ENCODE results near the gene NCKAP5. TPM values are rescaled to one million over a fixed set of nuclear protein-coding genes. Genes with fewer than 3 reads are reported as not detected.

Gene NCKAP5
- total RNA-seq, 1 donor from 2014 or later, result 0.46 TPM

DNA sequence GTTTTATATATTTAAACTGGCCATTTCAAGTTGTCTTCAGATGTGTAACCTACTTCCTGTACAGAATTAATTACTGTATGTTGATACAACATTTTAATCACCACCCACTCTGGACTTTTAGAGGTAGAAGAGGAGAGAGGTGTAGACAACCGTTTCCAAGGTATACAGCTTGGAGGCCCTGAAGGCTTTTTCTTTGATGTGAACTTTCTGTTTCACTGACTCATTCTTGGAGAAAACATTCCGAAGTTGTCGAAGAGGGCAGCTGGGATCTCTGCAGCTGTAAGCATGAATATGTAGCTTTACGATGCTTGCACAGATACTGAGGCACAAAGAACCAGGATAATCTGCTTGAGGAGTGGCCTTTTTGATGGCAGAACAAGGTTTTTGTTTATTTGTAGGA is 137.0 kb downstream of the NCKAP5 start:
- DNase-seq (ENCODE audit: extremely low spot score, unreplicated experiment), result no peak
- H3K27ac Mint-ChIP-seq (ENCODE audit: unreplicated experiment), result no peak overlapping the region
- H3K4me1 Mint-ChIP-seq (ENCODE audit: unreplicated experiment), result peaks cover 16% of the 10 kb centered on the region
- H3K4me3 Mint-ChIP-seq (ENCODE audit: unreplicated experiment), result no peak overlapping the region
- TF ChIP-seq CTCF (IDR thresholded peaks at IDR 0.05), result no peak
- H3K27me3 Mint-ChIP-seq (ENCODE audit: unreplicated experiment), result no peaks in the 10 kb centered on the region
- H3K9me3 Mint-ChIP-seq (ENCODE audit: unreplicated experiment), result no peaks in the 10 kb centered on the region
- H3K36me3 Mint-ChIP-seq (ENCODE audit: unreplicated experiment), result no peaks in the 10 kb centered on the region

DNA sequence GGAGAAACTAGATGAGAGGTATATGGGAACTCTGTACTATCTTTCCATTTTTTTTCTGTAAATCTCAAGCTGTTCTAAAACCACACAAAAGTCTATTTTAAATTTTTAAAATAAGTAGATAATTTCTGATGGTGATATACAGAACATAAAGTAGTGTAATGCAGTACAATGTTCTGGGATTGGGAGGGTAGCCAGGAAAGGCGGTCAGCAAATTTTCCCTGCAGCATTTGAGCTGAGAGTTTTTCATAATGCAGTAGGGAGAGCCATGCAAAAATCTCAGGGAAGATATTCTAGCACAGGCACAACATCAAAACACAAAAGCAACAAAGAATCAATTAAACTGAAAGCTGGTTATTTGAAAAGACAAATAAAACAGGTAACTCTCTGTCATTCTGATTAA is 141.5 kb downstream of the NCKAP5 start:
- no peak for TF ChIP-seq CTCF (IDR thresholded peaks at IDR 0.05)
- peaks cover 4% of the 10 kb centered on the region for H3K4me1 Mint-ChIP-seq (ENCODE audit: unreplicated experiment)
- peaks cover 9% of the 10 kb centered on the region for H3K27me3 Mint-ChIP-seq (ENCODE audit: unreplicated experiment)
- no peak overlapping the region for H3K27ac Mint-ChIP-seq (ENCODE audit: unreplicated experiment)
- H3K4me3 Mint-ChIP-seq (ENCODE audit: unreplicated experiment), result no peak overlapping the region
- H3K36me3 Mint-ChIP-seq (ENCODE audit: unreplicated experiment), result no peaks in the 10 kb centered on the region
- H3K9me3 Mint-ChIP-seq (ENCODE audit: unreplicated experiment), result no peaks in the 10 kb centered on the region
- DNase-seq (ENCODE audit: extremely low spot score, unreplicated experiment), result no peak

- H3K4me1 Mint-ChIP-seq (ENCODE audit: unreplicated experiment), result no peaks in the 10 kb centered on the region
- peaks cover 9% of the 10 kb centered on the region for H3K27me3 Mint-ChIP-seq (ENCODE audit: unreplicated experiment)
- no peaks in the 10 kb centered on the region for H3K36me3 Mint-ChIP-seq (ENCODE audit: unreplicated experiment)
- H3K9me3 Mint-ChIP-seq (ENCODE audit: unreplicated experiment), result no peaks in the 10 kb centered on the region
- H3K4me3 Mint-ChIP-seq (ENCODE audit: unreplicated experiment), result no peak overlapping the region
- no peak overlapping the region for H3K27ac Mint-ChIP-seq (ENCODE audit: unreplicated experiment)
- TF ChIP-seq CTCF (IDR thresholded peaks at IDR 0.05), result no peak
- no peak for DNase-seq (ENCODE audit: extremely low spot score, unreplicated experiment)
Measured at GRCh38 chr2:133425612-133426011, 142.7 kb downstream of the NCKAP5 start.

DNA sequence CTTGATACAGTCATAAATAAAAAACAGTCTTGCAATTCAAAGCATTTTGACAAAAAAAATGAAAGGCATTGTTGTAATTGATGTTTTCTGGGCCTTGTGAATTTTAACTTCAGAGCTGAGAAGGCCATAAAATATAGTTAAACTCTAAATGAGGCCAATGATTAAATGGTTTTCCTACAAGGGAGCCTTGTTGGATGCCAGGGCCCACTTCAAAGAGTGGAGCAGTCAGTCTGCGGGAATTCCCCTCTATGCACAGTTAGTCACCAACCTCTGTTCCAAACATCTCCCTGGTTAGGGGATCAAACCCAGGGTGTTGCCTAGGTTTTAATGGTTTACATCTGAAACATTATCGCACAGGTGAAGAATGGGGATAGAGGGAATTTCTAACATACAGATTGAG is 143.4 kb downstream of the NCKAP5 start:
- DNase-seq (ENCODE audit: extremely low spot score, unreplicated experiment), result no peak
- H3K4me1 Mint-ChIP-seq (ENCODE audit: unreplicated experiment), result no peaks in the 10 kb centered on the region

DNA sequence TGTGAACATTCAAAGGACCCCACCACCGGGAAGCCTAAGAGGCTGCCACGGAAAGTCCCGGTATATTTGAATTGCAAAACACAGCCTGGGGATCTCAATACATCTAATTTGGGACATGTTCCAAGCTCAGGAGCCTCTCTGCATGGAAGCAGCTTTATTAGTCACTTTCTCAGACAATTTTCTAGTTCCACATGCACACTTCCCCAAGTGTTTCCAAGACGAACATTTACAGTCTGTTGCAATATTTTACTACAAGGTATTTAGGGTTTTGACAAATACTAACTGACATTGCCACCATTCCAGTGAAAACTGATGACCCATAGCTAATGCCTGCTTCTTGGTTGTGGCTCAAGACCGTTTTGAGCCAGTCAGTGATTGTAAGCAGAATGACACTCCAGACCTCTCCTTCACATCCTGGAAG is 145.3 kb downstream of the NCKAP5 start:
- H3K27me3 Mint-ChIP-seq (ENCODE audit: unreplicated experiment), result peaks cover 13% of the 10 kb centered on the region
- DNase-seq (ENCODE audit: extremely low spot score, unreplicated experiment), result no peak
- H3K36me3 Mint-ChIP-seq (ENCODE audit: unreplicated experiment), result no peaks in the 10 kb centered on the region
- no peaks in the 10 kb centered on the region for H3K4me1 Mint-ChIP-seq (ENCODE audit: unreplicated experiment)
- no peak overlapping the region for H3K4me3 Mint-ChIP-seq (ENCODE audit: unreplicated experiment)
- no peak for TF ChIP-seq CTCF (IDR thresholded peaks at IDR 0.05)
- no peaks in the 10 kb centered on the region for H3K9me3 Mint-ChIP-seq (ENCODE audit: unreplicated experiment)
- H3K27ac Mint-ChIP-seq (ENCODE audit: unreplicated experiment), result no peak overlapping the region

More for the DNA sequence above, 143.4 kb downstream of the NCKAP5 start:
- Mint-ChIP-seq H3K27me3 (ENCODE audit: unreplicated experiment) (peaks cover 9% of the 10 kb centered on the region), H3K4me3 (ENCODE audit: unreplicated experiment) (no peak overlapping the region), H3K36me3 (ENCODE audit: unreplicated experiment) (no peaks in the 10 kb centered on the region), H3K27ac (ENCODE audit: unreplicated experiment) (no peak overlapping the region), H3K9me3 (ENCODE audit: unreplicated experiment) (no peaks in the 10 kb centered on the region)
- TF ChIP-seq CTCF (IDR thresholded peaks at IDR 0.05), result no peak

Data from osteocyte (in vitro differentiated cells).